CD4-positive, alpha-beta memory T cell (primary cell): ENCODE data around the gene SSTR1. TPM values are rescaled to one million over a fixed set of nuclear protein-coding genes. Genes with fewer than 3 reads are reported as not detected.

Experiments used
- CTCF ChIA-PET: fragments of 350-600 bp; sonication (Branson Sonifier 250); formaldehyde crosslinking; loops from one replicate; lab custom pipeline; 2021; ENCODE audit warnings: inconsistent platforms; ENCODE audit not compliant: partially characterized antibody; lab: Charles Lee
- POLR2A ChIA-PET: fragments of 350-600 bp; sonication (Branson Sonifier 250); formaldehyde crosslinking; loops from one replicate; lab custom pipeline; 2021; ENCODE audit not compliant: partially characterized antibody; lab: Charles Lee
- DNase-seq, 5 donors: peaks; one replicate each; pipeline versions ENCODE4 v3.0.0 to v3.0.0-alpha.2; 2020 to 2022; ENCODE audit warnings: mixed read lengths in 1 of 5
- H3K27ac ChIP-seq: one replicate; pipeline ENCODE4 v1.7.0; 2013; ENCODE audit warnings: low read depth, low read length
- H3K27me3 ChIP-seq: 2 replicates; pipeline ENCODE4 v1.7.0; 2013; ENCODE audit warnings: mild to moderate bottlenecking, low read length, moderate library complexity; ENCODE audit not compliant: insufficient read depth
- H3K36me3 ChIP-seq: 2 replicates; pipeline ENCODE4 v1.7.0; 2013; ENCODE audit warnings: mild to moderate bottlenecking, low read length, moderate library complexity; ENCODE audit not compliant: insufficient read depth
- H3K4me1 ChIP-seq: 2 replicates; pipeline ENCODE4 v1.7.0; 2013; ENCODE audit warnings: mild to moderate bottlenecking, low read length, moderate library complexity; ENCODE audit not compliant: insufficient read depth
- H3K4me3 ChIP-seq, 2 donors: one replicate each; pipeline ENCODE4 v1.7.0; 2013; ENCODE audit warnings: low read length in 2 of 2, mild to moderate bottlenecking in 1 of 2
- H3K9me3 ChIP-seq, 2 donors: one replicate each; pipeline ENCODE4 v1.7.0; 2013; ENCODE audit warnings: low read length in 2 of 2, control low read depth in 1 of 2; ENCODE audit not compliant: control insufficient read depth in 1 of 2
- H3K27ac Mint-ChIP-seq, 7 donors: one replicate each; pipeline ENCODE4 v1.8.0; 2020 to 2021; ENCODE audit warnings: mixed read lengths in 7 of 7, mild to moderate bottlenecking in 6 of 7, inconsistent platforms in 3 of 7, moderate library complexity in 3 of 7
- H3K27me3 Mint-ChIP-seq, 2 donors: one replicate each; pipeline ENCODE4 v1.8.0; 2020 to 2021; ENCODE audit warnings: mixed read lengths in 2 of 2
- H3K36me3 Mint-ChIP-seq, 2 donors: one replicate each; pipeline ENCODE4 v1.8.0; 2020 to 2021; ENCODE audit warnings: mixed read lengths in 2 of 2, inconsistent platforms in 1 of 2, mild to moderate bottlenecking in 1 of 2
- H3K4me1 Mint-ChIP-seq, 4 donors: one replicate each; pipeline ENCODE4 v1.8.0; 2020 to 2021; ENCODE audit warnings: mixed read lengths in 4 of 4, mild to moderate bottlenecking in 1 of 4
- H3K4me3 Mint-ChIP-seq, 8 donors: one replicate each; pipeline ENCODE4 v1.8.0; 2020 to 2021; ENCODE audit warnings: mixed read lengths in 8 of 8, mild to moderate bottlenecking in 7 of 8, moderate library complexity in 6 of 8, inconsistent platforms in 3 of 8
- H3K9me3 Mint-ChIP-seq, 8 donors: one replicate each; pipeline ENCODE4 v1.8.0; 2020 to 2021; ENCODE audit warnings: mixed read lengths in 8 of 8, mild to moderate bottlenecking in 5 of 8, inconsistent platforms in 3 of 8, moderate library complexity in 1 of 8
- intact Hi-C: fragments of 100-400 bp; cut with micrococcal nuclease; formaldehyde crosslinking; loops from one replicate; pipeline ENCODE4 v1.15.1; 2023
- polyA plus RNA-seq, 2 donors: library from polyadenylated mRNA; unstranded; fragments of 300-500 nt; fragmentation: Illumina TruSeq; gene quantifications; one replicate each; pipeline ENCODE4 v1.2.3, GENCODE V29; 2021
- total RNA-seq, 2 experiments: library from RNA; stranded (reverse); gene quantifications; one replicate each; pipeline ENCODE4 v1.2.3, GENCODE V29; 2021

Gene SSTR1
- total and polyA plus RNA-seq, 4 experiments from 2014 or later = not detected

GRCh38 chr14:38202444-38203191 is 5.1 kb upstream of the SSTR1 start:
- Mint-ChIP-seq H3K27ac (no peak overlapping the region), H3K4me3 (no peak overlapping the region), H3K36me3 (no peaks in the 10 kb centered on the region), H3K9me3 (peaks cover 0 to 7% (median 3%) of the 10 kb centered on the region in 8 donors), H3K4me1 (peaks cover 0 to 5% (median 1%) of the 10 kb centered on the region in 4 donors), H3K27me3 (peaks cover 12 to 13% of the 10 kb centered on the region in 2 donors)
- intact Hi-C loops = no loop called here
- no peak for DNase-seq
- Histone ChIP-seq H3K27me3 (no peaks in the 10 kb centered on the region), H3K4me3 (no peak overlapping the region), H3K9me3 (no peaks in the 10 kb centered on the region), H3K4me1 (peaks cover under 1% of the 10 kb centered on the region), H3K27ac (no peak overlapping the region), H3K36me3 (no peaks in the 10 kb centered on the region)
- ChIA-PET POLR2A (no interaction called here), CTCF (no interaction called here)

DNA sequence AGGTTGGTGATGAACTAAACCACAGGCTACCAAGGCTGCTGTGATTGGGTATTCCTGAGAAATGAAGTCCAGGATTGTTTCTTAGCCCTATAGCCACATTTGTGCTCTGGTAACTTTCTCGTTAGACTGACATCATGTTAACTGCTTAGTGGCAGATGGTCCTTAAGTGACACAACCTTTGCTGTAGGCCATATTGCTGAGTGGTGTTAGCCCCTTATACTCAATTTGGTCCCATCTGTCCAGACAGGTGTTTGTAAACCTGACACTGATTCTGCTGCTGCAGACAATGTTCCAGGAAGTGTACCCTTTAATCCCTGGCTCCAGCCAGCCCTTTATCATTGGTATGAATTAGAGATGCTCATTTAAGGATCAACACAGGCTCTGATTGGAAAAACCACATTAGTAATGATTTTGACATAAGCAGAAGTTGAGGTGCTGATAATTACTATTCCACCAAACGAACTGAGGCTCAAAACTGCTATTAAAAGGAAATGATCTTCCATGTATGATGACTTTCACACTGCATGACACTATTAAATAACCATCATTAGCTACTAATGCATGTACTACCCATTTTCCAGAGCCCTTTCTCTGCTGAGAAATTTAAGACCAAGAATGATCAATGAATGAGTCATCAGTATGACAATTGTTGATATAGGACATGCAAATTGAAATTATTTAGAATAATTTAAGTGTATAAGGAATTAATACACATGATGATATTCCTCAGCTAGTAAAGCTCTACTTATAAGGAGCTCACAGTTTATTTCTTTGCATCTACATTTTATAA is 3.6 kb upstream of the SSTR1 start:
- Histone ChIP-seq H3K27ac (no peak overlapping the region), H3K36me3 (no peaks in the 10 kb centered on the region), H3K27me3 (no peaks in the 10 kb centered on the region), H3K4me1 (peaks cover 10% of the 10 kb centered on the region), H3K9me3 (no peaks in the 10 kb centered on the region), H3K4me3 (no peak overlapping the region)
- H3K9me3 Mint-ChIP-seq = peaks cover 0 to 7% (median 3%) of the 10 kb centered on the region in 8 donors
- DNase-seq = no peak
- ChIA-PET POLR2A (no interaction called here), CTCF (no interaction called here)
- H3K4me1 Mint-ChIP-seq = peaks cover 6 to 17% (median 8%) of the 10 kb centered on the region in 4 donors
- no peak overlapping the region for H3K4me3 Mint-ChIP-seq
- no peak overlapping the region for H3K27ac Mint-ChIP-seq
- peaks cover 23 to 24% of the 10 kb centered on the region in 2 donors for H3K27me3 Mint-ChIP-seq
- H3K36me3 Mint-ChIP-seq = no peaks in the 10 kb centered on the region
- intact Hi-C loops = no loop called here

GRCh38 chr14:38204719-38205115 is 3.0 kb upstream of the SSTR1 start:
- H3K4me3 ChIP-seq = no peak overlapping the region
- H3K27me3 ChIP-seq = no peaks in the 10 kb centered on the region
- no peak for DNase-seq
- Mint-ChIP-seq H3K4me3 (no peak overlapping the region), H3K27me3 (peaks cover 26% of the 10 kb centered on the region in 2 donors), H3K4me1 (peaks cover 11 to 21% (median 11%) of the 10 kb centered on the region in 4 donors), H3K9me3 (peaks cover 0 to 7% (median 3%) of the 10 kb centered on the region in 8 donors), H3K27ac (no peak overlapping the region), H3K36me3 (no peaks in the 10 kb centered on the region)
- no peak overlapping the region for H3K27ac ChIP-seq
- H3K4me1 ChIP-seq = peaks cover 10% of the 10 kb centered on the region
- H3K36me3 ChIP-seq = no peaks in the 10 kb centered on the region
- POLR2A ChIA-PET = no interaction called here
- no peaks in the 10 kb centered on the region for H3K9me3 ChIP-seq
- CTCF ChIA-PET = no interaction called here
- intact Hi-C loops = no loop called here

- Histone ChIP-seq H3K4me3 (no peak overlapping the region), H3K4me1 (peaks cover 10% of the 10 kb centered on the region), H3K27me3 (no peaks in the 10 kb centered on the region), H3K9me3 (no peaks in the 10 kb centered on the region), H3K27ac (no peak overlapping the region), H3K36me3 (no peaks in the 10 kb centered on the region)
- H3K36me3 Mint-ChIP-seq = no peaks in the 10 kb centered on the region
- H3K27me3 Mint-ChIP-seq = peaks cover 31 to 32% of the 10 kb centered on the region in 2 donors
- peaks cover 0 to 7% (median 3%) of the 10 kb centered on the region in 8 donors for H3K9me3 Mint-ChIP-seq
- peaks cover 15 to 27% (median 16%) of the 10 kb centered on the region in 4 donors for H3K4me1 Mint-ChIP-seq
- intact Hi-C loops = no loop called here
- POLR2A ChIA-PET = no interaction called here
- H3K4me3 Mint-ChIP-seq = no peak overlapping the region
- CTCF ChIA-PET = no interaction called here
- no peak for DNase-seq
- H3K27ac Mint-ChIP-seq = no peak overlapping the region
Observed at GRCh38 chr14:38205119-38205813, 2.4 kb upstream of the SSTR1 start.

DNA sequence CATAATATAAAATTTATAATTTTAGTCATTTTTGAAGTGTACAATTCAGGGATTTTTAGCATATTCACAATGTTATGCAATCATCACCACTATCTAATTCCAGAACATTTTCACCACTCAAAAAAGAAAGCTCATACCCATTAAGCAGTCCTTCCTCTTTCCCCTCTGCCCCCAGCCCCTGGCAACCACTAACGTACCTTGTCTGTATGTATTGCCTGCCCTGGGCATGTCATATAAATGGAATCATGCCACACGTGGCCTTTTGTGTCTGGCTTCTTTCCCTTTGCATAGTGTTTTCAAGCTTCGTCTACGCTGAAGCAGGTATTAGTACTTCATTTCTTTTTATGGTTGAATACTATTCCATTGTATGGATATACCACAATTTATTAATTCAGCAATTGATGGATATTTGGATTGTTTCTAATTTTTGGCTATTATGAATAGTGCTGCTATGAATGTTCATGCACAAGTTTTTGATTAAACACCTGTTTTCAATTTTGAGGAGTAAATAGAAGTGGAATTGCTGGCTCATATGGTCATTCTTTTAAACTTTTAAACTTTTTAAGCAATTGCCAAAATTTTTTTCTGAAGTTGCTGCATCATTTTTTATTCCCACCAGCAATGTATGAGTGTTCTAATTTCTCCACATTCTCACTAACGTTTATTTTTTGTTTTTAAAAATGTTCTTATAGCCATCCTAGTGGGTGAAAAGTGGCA is 1.6 kb upstream of the SSTR1 start:
- H3K27me3 Mint-ChIP-seq = peaks cover 39 to 40% of the 10 kb centered on the region in 2 donors
- CTCF ChIA-PET = no interaction called here
- no peak overlapping the region for H3K27ac ChIP-seq
- no peak overlapping the region for H3K4me3 ChIP-seq
- POLR2A ChIA-PET = no interaction called here
- no peak overlapping the region for H3K27ac Mint-ChIP-seq
- H3K4me1 ChIP-seq = peaks cover 10% of the 10 kb centered on the region
- H3K4me3 Mint-ChIP-seq = no peak overlapping the region
- H3K36me3 ChIP-seq = no peaks in the 10 kb centered on the region
- DNase-seq = no peak
- H3K4me1 Mint-ChIP-seq = peaks cover 19 to 35% (median 23%) of the 10 kb centered on the region in 4 donors
- H3K27me3 ChIP-seq = peaks cover 4% of the 10 kb centered on the region
- intact Hi-C loops = no loop called here
- H3K36me3 Mint-ChIP-seq = no peaks in the 10 kb centered on the region
- peaks cover 0 to 10% (median 4%) of the 10 kb centered on the region in 8 donors for H3K9me3 Mint-ChIP-seq
- H3K9me3 ChIP-seq = no peaks in the 10 kb centered on the region

DNA sequence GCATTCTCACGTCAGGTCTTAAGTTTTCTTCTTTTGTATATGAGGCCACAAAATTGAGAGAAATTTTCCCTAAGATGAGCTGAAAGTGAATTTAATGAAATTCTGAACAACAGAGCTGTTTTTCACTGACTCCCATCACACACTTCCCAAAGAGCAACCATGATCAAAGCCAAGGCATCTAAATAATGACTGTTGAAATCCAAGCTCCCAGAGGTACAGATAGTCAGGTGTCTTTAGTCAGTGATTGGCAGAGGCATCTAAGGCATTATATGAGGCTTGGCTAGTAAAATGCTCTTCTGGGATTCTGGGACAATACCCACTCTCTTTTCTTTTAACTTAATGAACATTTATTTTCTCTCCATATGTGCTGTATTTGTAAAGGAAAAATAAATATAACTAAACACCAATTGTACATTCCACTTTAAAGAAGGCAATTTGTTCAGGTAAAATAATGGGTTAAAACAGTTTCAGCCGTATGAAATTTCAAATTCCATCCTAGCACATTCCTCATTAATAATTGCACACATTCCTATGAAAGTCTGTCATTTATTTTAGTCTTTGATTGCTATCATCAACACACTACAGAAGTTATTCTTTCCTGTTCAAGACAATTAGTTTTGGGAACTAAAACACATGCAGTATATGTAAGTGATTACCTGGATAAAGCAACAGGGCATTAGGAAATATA is 871 bp upstream of the SSTR1 start:
- Histone ChIP-seq H3K9me3 (no peaks in the 10 kb centered on the region), H3K27ac (no peak overlapping the region), H3K4me3 (no peak overlapping the region), H3K36me3 (no peaks in the 10 kb centered on the region), H3K4me1 (peaks cover 10% of the 10 kb centered on the region), H3K27me3 (peaks cover 4% of the 10 kb centered on the region)
- Mint-ChIP-seq H3K27me3 (peaks cover 41 to 44% of the 10 kb centered on the region in 2 donors), H3K27ac (no peak overlapping the region), H3K9me3 (peaks cover 0 to 10% (median 4%) of the 10 kb centered on the region in 8 donors), H3K4me3 (peak overlapping the region in 1 of 8 donors; percentile 5), H3K36me3 (no peaks in the 10 kb centered on the region), H3K4me1 (peaks cover 21 to 39% (median 24%) of the 10 kb centered on the region in 4 donors)
- DNase-seq = no peak
- intact Hi-C loops = no loop called here
- POLR2A ChIA-PET = no interaction called here
- CTCF ChIA-PET = no interaction called here
